Measurements from ENCODE around the gene TBC1D9B. TPM values are rescaled to one million over a fixed set of nuclear protein-coding genes. Genes with fewer than 3 reads are reported as not detected.

The TBC1D9B gene
- total RNA-seq, 6 experiments from 2014 or later = 58.7 to 81.9 (median 69.5) TPM

- Histone ChIP-seq H3K27me3 (no peaks in the 10 kb centered on the region), H3K4me3 (no peak overlapping the region), H3K4me1 (peaks cover 0 to 3% (median 0%) of the 10 kb centered on the region in 4 donors), H3K9me3 (no peaks in the 10 kb centered on the region), H3K36me3 (peaks cover 0 to 11% (median 0%) of the 10 kb centered on the region in 4 donors), H3K27ac (no peak overlapping the region)
- no peak for TF ChIP-seq CTCF (IDR thresholded peaks at IDR 0.05)
- TF ChIP-seq POLR2A (IDR thresholded peaks at IDR 0.05) = no peak
- intact Hi-C loops (cut with DNase I) = no loop called here
- WGBS (ENCODE audit: insufficient coverage, low coverage, low lambda C conversion rate, missing lambda C conversion rate) = 93% methylated on average over 4 of the region's 4 CpGs
- ATAC-seq (no peak), DNase-seq (no peak)
These were observed 46.3 kb upstream of the TBC1D9B start for GRCh38 chr5:179953987-179954386.

GRCh38 chr5:179936976-179937681, 29.4 kb upstream of the TBC1D9B start:
- WGBS (ENCODE audit: insufficient coverage, low coverage, low lambda C conversion rate, missing lambda C conversion rate) = 86% methylated on average over 13 of the region's 13 CpGs
- H3K9me3 ChIP-seq = no peaks in the 10 kb centered on the region
- DNase-seq (no peak), ATAC-seq (no peak)
- intact Hi-C loops (cut with DNase I) = no loop called here
- H3K36me3 ChIP-seq = no peaks in the 10 kb centered on the region
- no peaks in the 10 kb centered on the region for H3K4me1 ChIP-seq
- H3K4me3 ChIP-seq = no peak overlapping the region
- H3K27ac ChIP-seq = no peak overlapping the region
- TF ChIP-seq CTCF (IDR thresholded peaks at IDR 0.05) = no peak
- TF ChIP-seq POLR2A (IDR thresholded peaks at IDR 0.05) = no peak
- H3K27me3 ChIP-seq = no peaks in the 10 kb centered on the region

GRCh38 chr5:179930788-179931473, 23.2 kb upstream of the TBC1D9B start:
- 89% methylated on average over 8 of the region's 8 CpGs for WGBS (ENCODE audit: insufficient coverage, low coverage, low lambda C conversion rate, missing lambda C conversion rate)
- intact Hi-C loops (cut with DNase I) = no loop called here
- Histone ChIP-seq H3K27me3 (no peaks in the 10 kb centered on the region), H3K4me3 (no peak overlapping the region), H3K36me3 (no peaks in the 10 kb centered on the region), H3K9me3 (no peaks in the 10 kb centered on the region), H3K27ac (no peak overlapping the region), H3K4me1 (no peaks in the 10 kb centered on the region)
- TF ChIP-seq POLR2A (IDR thresholded peaks at IDR 0.05) (no peak), CTCF (IDR thresholded peaks at IDR 0.05) (no peak)
- DNase-seq = no peak
- no peak for ATAC-seq

GRCh38 chr5:179927824-179928223, 20.1 kb upstream of the TBC1D9B start:
- ATAC-seq (no peak), DNase-seq (no peak)
- Histone ChIP-seq H3K27ac (no peak overlapping the region), H3K9me3 (no peaks in the 10 kb centered on the region), H3K4me3 (no peak overlapping the region), H3K27me3 (no peaks in the 10 kb centered on the region), H3K36me3 (no peaks in the 10 kb centered on the region), H3K4me1 (no peaks in the 10 kb centered on the region)
- 82% methylated on average over 7 of the region's 7 CpGs for WGBS (ENCODE audit: insufficient coverage, low coverage, low lambda C conversion rate, missing lambda C conversion rate)
- intact Hi-C loops (cut with DNase I) = no loop called here
- no peak for TF ChIP-seq POLR2A (IDR thresholded peaks at IDR 0.05)
- no peak for TF ChIP-seq CTCF (IDR thresholded peaks at IDR 0.05)
